Stimulated activated naive CD4-positive, alpha-beta T cell treated with Interleukin-2 at 50 U/mL for 16 hours (primary cell): ENCODE measurements around the gene FGFBP2.
"Not testable (repeated sequence)": the region's sequence is repeated elsewhere in the genome, so short reads cannot be mapped to it uniquely, and the experiment has no call there.

ENCODE experiments used
- DNase-seq: peaks from one replicate; lab custom pipeline; 2025; lab: John Stamatoyannopoulos, UW

FGFBP2 gene

DNA sequence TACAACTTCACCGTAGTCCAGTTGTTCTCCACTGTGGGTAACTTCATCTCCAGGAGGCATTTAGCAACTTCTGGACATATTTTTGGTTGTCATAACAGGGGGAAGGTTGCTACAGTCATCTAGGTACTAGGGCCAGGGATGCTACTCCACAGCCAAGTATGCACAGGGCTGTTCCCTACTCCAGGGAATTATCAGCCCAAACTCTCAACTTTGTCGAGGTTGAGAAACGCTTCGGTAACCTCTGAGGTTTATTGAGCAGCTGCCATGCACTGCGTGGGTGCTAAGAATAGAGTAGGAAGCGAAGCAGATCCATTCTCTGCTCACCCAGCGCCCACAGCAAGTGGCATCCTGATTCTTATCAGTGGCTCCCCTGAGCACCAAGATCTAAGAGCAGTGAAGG lies 32.7 kb downstream of the FGFBP2 start:
- DNase-seq: no peak

DNA sequence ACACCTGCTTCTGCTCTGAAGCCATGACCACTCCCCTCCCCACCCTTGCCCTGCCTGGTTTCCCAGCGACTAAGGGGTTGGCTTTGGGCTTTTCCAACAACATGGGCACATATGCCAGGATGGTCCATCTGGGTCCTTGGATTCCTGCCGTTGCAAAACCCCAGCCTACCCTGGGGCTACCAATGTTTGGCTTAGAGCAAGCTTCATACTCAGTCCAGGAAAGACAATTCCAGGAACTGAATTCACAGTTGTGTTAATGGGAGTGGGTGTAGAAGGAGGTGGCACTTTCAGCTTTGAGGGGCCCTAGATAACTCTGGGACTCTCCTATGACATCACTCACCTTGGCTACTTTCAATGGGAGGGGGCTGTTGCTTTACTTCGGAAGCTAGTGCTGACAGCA lies 33.4 kb downstream of the FGFBP2 start:
- no peak for DNase-seq

DNA sequence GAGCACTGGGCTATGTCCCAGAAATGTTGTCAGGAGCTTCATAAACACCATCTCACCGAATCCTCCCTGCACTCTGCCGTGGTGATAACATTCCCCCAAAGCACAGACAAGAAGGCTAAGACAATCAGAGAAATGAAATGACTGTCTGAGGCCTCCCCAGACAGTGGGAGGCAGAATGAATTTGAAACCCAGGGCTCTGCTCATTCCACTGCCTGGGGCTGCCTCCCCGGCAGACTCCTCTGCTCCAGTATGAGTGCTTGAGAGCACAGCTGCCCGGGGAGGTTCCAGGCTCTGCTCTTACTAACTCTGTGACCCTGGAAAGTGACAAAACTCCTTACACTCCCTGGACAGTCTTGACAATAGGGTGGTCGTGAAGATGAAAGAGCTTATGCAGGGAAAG lies 34.1 kb downstream of the FGFBP2 start:
- no peak for DNase-seq

DNA sequence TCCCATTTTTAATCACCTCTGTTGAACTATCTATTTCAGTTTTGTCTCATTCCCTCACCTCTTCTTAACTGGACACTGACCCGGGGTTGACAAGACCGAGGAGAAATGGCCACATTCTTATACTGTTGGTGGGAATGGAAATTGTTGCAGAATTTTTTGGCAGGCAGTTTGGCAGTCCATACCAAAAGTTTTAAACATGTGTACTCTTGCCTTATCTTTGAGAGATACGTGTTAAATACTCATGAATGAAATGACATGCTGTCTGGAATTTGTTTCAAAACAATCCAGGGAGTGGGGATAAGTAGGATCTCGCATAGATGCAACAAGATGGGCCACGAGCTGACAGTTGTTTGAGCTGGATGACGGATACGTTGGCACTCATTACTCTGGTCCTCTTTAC lies 36.5 kb downstream of the FGFBP2 start:
- no peak for DNase-seq

DNA sequence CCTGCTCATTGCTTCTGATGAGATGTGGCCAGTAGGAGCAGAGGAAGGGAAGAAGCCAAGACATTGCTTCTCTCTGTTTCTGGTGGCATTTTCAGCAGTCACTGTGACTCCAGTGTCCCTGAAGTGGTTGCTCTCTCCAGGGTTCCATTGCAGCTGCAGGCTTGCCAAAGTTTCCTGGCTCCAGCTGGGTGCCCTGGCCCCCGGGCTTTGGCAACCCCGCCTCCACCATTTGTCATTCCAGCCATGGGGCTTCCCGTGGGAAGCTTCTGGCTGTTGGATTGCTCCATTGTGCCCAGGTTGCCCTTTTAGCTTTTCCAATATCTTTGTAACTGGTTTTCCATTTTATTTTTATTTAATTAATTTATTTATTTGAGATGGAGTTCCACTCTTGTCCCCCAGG lies 37.1 kb downstream of the FGFBP2 start:
- no peak for DNase-seq

DNA sequence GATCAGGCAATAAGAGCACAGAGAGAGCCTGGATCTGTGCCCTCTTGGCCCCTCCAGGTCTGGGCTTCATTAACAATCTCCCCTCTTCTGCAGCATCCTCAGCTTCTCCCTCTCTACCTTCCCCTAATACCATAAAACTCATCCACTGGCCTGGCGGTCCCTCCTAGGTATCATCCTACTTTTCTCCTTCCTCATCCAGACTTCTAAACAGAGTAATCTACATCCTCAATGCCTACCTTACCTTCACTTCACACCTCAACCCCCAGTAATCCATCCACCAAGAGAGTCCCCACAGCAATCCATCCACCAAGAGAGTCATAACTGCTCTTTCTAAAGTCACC lies 41.4 kb downstream of the FGFBP2 start:
- no peak for DNase-seq

DNA sequence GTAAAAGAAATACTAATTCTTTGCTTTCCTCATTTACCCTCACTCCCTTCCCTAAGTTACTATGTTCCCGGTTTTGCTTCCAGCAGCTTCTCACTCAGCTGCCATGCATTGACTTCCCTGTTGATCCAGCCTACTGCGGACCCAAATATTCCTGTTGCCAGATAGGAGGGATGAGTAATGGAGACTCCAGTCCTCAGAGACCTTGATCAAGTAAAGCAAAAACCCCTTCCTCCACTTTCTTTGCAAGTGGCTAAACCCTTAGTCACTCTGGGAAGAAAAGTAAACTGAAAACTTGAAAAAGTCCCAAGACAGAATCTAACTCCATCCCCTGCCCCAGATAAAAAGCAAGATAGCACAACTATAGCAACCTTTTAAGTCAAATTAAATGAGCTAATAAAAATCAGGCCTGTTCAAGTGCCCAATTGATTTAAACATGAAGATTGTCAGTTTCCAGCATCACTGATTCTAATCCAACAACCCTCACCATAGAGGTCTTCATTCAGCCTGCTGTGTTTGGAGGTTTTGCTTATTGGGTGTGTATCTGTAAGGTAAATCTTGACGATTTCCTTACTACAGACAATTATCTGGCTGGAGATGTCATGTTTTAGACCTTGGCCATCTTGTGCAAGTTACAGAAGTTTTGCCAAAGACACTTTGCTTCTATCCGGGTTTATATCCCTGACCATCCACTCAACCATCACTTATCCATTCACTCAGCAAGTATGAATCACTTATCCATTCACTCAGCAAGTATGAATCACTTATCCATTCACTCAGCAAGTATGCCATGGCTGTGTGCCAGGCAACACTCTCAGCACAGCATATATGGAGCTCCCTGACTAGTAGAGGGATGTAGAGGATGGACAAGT lies 42.0 kb downstream of the FGFBP2 start:
- no peak for DNase-seq

DNA sequence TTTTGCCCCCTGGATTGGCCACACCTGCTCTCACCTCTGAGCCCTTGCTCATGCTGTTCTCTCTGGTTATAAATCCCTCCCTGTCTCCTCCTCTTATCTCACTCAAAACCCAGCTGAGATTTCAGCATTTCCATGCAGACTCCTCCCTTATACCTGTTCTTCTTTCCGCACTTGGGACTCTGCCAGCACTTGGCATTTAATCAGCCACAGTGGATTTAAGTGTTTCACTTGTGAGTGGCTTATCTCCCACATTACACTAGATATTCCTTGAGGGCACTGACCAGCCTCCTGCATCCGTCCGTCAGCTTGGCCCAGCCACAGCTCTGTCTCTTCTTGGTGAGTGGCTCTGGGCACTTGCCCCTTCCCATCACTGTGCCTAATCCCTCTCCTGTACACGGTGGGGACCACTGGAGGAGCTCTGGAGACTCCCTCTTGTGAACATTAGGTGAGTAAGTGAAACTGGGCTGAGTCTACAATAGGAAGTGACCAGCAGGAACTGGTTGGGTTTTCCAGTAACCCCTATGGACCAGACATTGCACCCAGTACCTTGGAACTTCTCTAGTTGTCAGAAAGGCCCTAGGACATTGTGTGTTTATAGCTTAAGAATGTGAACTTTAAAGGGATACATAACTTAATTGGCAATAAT lies 44.4 kb downstream of the FGFBP2 start:
- no peak for DNase-seq

DNA sequence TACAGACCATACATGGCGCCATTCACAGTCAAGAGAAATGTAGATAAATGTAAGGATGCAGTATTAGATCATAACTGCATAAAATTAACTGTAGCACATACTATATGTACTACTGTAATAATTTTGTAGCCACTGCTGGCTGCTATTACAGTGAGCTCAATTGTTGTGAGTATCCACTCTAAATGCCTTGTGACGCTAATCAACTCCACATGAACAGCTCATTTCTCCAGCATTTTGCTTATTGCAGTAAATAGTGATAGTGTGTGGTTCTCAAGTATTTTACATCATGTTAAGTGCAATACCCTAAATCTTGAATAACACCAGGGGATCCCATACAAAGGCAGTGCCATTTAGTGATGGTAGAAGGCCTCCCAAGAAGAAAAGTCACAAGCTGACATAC lies 45.7 kb downstream of the FGFBP2 start:
- no peak for DNase-seq

DNA sequence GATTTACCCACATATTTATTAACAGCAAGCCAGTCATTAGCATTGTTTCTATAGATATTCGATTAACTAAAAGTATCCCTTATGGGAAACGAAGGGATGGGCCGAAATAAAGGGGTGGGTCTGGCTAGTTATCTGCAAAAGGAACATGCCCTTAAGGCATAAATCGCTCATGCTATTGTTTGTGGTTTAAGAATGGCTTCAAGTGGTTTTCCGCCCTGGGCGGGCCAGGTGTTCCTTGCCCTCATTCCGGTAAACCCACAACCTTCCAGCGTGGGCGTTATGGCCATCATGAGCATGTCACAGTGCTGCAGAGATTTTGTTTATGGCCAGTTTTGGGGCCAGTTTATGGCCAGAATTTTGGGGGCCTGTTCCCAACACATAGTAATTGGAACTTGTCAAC lies 46.6 kb downstream of the FGFBP2 start:
- not testable (repeated sequence) for DNase-seq

DNA sequence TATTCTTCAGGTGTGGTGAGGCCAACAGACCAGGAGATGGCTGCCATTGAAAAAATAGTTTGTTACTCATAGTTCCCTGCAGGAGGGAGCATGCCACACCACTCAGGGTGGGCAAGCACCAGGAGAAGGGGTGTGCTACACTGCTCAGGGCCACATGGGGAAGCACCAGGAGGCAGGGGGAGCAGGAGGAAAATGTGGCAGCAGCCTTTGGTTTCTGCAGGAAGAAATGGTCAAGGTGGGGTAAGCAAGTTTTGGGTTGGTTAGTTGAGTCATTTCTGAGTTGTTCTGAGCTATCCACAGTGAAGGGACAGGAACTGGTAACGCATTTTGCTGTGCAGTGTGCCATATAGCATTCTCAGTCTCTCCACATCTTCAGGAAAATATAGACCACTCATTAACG lies 48.2 kb downstream of the FGFBP2 start:
- no peak for DNase-seq

DNA sequence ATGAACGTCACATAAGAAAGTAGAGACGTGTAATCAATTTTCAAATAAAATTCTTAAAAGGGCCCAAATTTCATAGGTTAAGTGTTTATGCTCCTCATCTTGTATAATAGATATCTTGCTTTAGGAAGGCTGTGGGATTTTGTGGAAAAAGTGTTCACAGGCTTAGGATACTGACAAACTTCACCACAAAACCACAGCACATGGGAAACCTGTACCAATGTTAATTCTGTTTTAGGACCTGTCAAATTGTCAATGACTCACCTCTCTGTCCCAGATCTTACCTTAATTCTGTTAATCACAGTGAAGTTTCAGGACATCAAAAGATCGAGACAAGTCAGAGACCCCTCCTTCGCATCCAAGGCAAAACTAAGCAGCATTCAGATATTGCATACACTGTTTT lies 48.7 kb downstream of the FGFBP2 start:
- no peak for DNase-seq

DNA sequence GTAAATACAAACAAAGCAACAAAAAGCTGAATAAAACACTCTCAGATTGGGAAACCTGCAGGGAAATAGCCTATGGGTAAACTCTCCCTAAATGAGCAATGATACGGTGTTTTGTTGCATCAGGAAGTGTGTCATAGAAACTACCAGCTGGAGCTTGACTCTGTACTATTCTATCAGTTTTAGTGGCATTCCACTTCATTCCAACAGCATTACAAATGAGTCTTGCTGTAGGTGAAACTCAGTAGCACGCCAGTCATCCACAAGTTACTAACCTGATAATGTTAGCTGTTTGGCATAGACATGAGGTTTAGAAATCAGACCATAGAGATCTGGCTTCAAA lies 49.4 kb downstream of the FGFBP2 start:
- DNase-seq: no peak

DNA sequence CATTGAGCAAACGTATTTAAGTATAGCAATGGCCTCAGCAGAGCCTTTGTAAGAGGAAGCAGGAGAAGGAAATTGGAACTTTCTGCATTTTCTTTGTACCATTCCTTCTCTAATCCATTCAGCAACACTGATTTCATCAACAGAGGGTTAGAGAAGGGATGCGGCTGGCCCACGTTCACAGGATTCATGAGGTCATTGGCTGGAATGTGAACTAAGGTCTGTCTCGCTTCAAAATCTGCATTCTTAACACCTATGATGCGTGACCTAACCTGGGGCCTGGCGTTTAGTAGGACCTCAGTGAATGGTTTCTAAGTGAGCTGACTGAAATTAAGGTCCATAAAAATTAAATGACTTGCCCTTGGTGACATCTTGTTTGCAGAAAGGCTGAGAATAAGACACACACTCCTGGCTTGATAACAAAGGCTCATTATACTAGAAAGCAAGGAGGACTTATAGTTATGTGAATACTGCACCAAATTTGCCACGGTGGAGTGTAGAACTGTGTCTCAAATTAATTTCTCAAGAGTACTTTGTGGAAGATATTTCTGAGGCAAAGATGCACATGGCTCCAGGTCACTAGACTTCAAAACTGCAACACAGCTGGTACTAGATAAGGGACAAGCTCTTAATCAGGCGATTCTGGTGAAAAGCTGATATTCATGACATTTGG lies 49.9 kb downstream of the FGFBP2 start:
- DNase-seq: no peak

DNA sequence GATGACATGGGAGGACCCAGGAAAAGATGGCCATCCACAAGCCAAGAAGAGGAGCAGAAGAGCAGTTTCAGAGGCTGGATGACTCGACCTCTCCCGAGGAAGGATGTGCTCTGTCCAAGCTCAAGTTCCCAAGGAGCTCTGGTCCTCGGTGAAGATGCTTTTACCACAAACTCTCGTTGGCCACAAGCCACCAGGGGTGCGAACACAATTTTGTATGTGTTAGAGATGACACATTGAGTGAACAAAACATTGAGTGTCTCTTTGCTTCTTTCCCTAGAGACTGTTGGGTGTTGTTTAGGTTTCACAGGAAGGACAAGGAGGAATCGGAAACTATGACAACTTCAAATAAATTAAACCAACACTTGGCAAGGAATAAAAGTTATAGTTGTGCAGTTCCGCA lies 50.7 kb downstream of the FGFBP2 start:
- no peak for DNase-seq
